Measurements from ENCODE around the gene CFAP77.

Gene CFAP77

GRCh38 chr9:132451276-132451675 is 41.3 kb downstream of the CFAP77 start:
- DNase-seq (ENCODE audit: low spot score), result no peak

GRCh38 chr9:132456241-132456640 is 46.2 kb downstream of the CFAP77 start:
- no peak for DNase-seq (ENCODE audit: low spot score)

- DNase-seq (ENCODE audit: low spot score), result no peak
Observed at GRCh38 chr9:132457504-132458236, 47.7 kb downstream of the CFAP77 start.

- no peak for DNase-seq (ENCODE audit: low spot score)
Observed at GRCh38 chr9:132458432-132458831, 48.4 kb downstream of the CFAP77 start.

GRCh38 chr9:132459661-132460060 is 49.6 kb downstream of the CFAP77 start:
- DNase-seq (ENCODE audit: low spot score), result no peak

GRCh38 chr9:132460240-132460639 is 50.2 kb downstream of the CFAP77 start:
- no peak for DNase-seq (ENCODE audit: low spot score)

- DNase-seq (ENCODE audit: low spot score), result no peak
Observed at GRCh38 chr9:132461281-132461896, 51.4 kb downstream of the CFAP77 start.

- no peak for DNase-seq (ENCODE audit: low spot score)
Observed at GRCh38 chr9:132461971-132462370, 52.0 kb downstream of the CFAP77 start.

GRCh38 chr9:132464547-132464946 is 54.5 kb downstream of the CFAP77 start:
- no peak for DNase-seq (ENCODE audit: low spot score)

- no peak for DNase-seq (ENCODE audit: low spot score)
Observed at GRCh38 chr9:132465131-132465635, 55.2 kb downstream of the CFAP77 start.

- DNase-seq (ENCODE audit: low spot score), result no peak
Observed at GRCh38 chr9:132472199-132472598, 62.2 kb downstream of the CFAP77 start.

GRCh38 chr9:132472599-132472998 is 62.6 kb downstream of the CFAP77 start:
- DNase-seq (ENCODE audit: low spot score), result no peak

- no peak for DNase-seq (ENCODE audit: low spot score)
Observed at GRCh38 chr9:132474253-132474652, 64.2 kb downstream of the CFAP77 start.

- DNase-seq (ENCODE audit: low spot score), result no peak
Observed at GRCh38 chr9:132478353-132479050, 68.5 kb downstream of the CFAP77 start.

GRCh38 chr9:132479733-132480132 is 69.7 kb downstream of the CFAP77 start:
- DNase-seq (ENCODE audit: low spot score), result no peak

- no peak for DNase-seq (ENCODE audit: low spot score)
Observed at GRCh38 chr9:132481053-132481849, 71.2 kb downstream of the CFAP77 start.

GRCh38 chr9:132482196-132482813 is 72.3 kb downstream of the CFAP77 start:
- DNase-seq (ENCODE audit: low spot score), result no peak

GRCh38 chr9:132485393-132485792 is 75.4 kb downstream of the CFAP77 start:
- DNase-seq (ENCODE audit: low spot score), result no peak

GRCh38 chr9:132486706-132487350 is 76.8 kb downstream of the CFAP77 start:
- DNase-seq (ENCODE audit: low spot score), result no peak

- DNase-seq (ENCODE audit: low spot score), result no peak
Observed at GRCh38 chr9:132487351-132487791, 77.4 kb downstream of the CFAP77 start.

GRCh38 chr9:132487980-132488535 is 78.0 kb downstream of the CFAP77 start:
- DNase-seq (ENCODE audit: low spot score), result no peak

All from HuH-7 (cell line).